NCI-H69 (cell line): ENCODE data around the gene ENTPD2.

Experiments used
- DNase-seq: peaks from one replicate; lab custom pipeline; 2025; lab: John Stamatoyannopoulos, UW

Gene ENTPD2

DNA sequence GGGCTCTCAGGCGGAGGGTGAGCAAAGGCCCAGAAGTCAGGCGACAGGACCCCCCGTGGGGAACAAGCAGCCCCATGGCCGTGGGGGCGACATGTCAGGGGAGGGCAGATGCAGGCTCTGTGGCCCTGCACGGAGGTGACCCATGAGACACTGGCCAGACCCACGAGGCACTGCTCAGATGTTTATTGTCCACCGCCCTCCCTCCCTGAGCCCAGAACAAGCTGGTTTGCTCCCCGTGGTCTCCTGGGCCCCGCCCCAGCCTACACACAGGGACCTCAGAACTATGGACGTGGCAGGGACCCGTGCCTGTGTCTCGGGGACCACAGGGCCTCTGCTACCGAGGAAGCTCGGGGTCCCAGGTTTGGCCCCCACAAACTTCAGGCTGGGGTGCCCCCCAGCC lies 23.9 kb downstream of the ENTPD2 start:
- DNase-seq, result no peak

DNA sequence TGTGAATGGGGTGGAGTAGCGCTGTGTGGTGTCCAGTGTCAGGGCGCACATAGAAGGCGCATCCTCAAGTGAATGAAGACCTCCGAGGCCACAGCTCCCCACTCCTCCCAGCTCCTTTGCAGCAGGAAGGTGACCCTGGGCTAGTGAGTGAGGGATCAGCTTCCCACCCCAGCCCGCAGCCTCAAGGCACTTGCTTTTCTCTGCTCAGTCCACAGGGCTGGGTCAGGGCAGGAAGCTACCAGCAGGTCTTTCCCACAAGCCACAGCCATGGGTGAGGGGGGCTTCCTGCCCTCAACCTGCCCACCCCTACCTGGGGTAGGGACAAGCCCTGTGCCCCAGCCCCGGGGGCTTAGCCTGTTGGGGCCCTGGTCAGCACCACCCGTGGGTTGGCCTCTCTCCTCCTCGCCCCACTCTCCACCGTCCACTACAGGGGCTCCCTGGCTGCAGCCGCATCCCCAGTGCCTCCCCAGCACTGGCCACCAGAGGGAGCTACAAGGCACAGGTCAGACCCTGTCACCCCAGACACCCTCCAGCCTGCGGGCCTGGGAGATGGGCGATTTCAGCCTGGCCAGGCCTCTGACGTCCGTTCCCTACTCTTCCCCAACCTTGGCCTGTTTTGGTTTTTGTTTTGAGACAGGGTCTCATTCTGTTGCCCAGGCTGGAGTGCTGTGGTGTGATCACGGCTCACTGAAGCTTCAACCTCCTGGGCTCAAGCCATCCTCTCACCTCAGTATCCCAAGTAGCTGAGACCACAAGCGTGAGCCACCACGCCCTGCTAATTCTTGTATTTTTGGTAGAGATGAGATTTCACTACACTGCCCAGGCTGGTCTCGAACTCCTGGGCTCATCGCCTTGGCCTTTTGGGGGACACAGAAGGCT lies 24.6 kb downstream of the ENTPD2 start:
- DNase-seq, result peak; percentile 75

DNA sequence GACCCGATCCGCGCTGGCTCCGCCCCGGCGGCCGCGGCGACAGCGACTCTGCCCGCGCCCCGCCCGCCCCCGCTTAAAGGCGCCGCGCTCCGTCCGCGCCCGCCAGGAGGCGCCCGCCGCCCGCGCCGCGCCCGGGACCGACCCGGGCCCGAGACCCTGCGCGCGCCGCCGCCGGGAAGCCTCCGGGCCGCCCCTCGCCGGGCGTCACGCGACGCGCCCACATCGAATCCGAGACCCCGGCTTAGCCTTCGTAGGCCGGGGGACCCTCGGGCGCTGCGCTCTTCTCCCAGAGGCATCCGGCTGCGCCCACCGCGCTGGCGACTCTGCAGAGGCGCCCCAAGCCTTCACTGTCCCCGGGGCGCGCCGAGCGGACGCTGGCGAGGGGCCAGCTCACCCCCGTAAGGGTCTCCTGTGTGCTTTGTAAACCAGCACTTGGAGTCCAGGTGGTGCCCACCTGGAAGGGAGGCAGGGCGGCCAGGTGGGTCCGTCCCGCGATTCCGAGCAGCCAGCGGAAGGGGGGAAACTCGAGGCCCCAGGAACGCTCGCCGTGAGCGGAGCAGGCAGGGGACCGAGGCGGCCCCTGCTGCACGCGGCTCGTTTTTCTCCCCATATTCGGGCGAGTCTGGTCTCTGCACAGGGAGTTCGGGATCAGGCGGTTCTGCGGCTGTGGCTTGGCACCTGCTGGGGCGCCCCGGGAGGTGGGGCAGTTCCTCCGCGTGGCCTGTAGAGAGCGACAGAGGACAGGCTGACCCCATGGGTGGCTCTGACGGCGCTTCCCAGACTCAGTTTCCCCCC lies 25.4 kb downstream of the ENTPD2 start:
- peak; percentile 88 for DNase-seq

DNA sequence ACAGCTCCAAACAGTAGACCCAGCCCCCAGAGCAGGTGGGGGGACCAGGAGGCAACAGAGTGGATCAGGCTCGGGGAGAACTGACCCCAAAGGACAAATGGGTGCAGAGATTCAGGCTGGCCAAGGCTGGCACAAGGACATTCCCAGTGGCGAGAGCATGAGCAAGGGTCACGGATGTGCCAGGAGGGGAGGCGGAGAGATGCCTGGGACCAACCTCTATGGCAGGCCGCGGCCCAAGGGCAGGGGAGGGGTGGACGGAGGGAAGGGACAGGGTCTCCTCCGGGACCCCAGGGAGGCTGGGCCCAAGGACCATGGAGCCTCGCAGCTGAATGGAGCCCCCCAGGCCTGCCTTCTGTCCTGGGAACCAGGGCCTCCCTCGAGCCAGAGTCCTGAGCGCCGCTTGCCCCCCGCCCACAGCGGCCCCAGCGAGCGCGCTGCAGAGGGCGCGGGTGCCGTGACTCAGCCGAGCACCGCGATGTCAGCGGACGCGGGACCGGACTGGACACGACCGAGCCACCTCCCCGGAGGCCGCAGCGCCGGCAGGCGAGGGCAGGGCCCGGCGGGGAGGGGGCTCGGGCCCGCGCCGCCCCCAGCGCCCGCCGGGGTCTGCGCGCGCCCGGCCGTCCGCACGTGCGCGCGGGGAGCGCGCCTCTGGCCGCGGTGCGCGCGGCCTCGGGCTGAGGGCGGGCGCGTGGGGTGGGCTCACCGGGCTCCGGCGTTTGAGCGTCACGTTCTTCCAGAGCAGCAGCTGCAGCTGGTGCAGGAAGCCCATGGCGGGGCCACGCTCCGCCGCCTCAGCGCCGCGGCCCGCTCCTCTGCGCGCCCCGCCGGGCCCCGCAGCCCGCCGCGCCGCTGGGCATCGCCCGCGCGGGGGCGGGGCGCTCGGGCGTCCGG lies 26.2 kb downstream of the ENTPD2 start, which contains the start of gene ABCA2:
TSS of gene ABCA2 (minus strand) at position 869 of the 894 bp plus-strand sequence. CDS start at position 772, 97 bp downstream.
- peak; percentile 81 for DNase-seq

DNA sequence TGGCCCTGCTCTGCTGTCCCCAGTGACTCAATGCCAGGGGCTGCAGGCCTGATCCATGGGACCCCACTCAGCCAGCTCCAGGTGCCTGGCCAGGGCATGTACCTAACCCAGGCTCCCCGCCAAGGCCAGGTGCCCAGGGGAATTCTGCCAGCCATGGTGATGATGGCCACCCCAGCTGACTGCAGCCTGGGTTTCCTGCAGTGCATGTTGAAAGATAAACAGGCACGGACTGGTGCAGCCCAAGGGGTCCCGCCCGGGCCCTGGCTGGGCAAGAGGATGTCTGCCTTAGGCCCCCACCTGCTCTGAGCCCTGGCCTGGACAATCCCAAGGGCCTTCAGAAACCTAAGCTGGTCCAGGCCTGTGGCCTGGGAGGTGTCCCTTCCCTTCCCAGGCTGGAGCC lies 27.0 kb downstream of the ENTPD2 start:
- DNase-seq, result peak; percentile 64

DNA sequence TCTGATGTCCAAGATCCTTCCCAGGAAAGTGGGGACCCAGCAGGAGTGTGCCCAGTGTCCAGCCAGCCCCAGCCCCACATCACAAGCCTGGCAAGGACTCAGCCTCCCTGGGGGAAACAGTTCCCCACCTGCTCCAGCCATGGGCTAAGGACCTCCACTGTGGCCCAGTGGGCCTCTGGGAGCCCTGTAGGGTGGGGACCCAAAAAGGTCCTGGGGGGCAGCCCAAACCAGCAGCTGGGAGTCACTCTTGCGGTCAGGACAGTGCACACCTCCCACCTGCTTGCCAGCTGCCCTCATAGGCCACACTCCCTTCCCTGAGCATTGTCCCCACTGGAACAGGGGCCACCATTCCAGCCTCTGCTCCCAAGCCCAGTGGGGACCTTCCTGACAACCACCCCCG lies 27.5 kb downstream of the ENTPD2 start:
- no peak for DNase-seq

DNA sequence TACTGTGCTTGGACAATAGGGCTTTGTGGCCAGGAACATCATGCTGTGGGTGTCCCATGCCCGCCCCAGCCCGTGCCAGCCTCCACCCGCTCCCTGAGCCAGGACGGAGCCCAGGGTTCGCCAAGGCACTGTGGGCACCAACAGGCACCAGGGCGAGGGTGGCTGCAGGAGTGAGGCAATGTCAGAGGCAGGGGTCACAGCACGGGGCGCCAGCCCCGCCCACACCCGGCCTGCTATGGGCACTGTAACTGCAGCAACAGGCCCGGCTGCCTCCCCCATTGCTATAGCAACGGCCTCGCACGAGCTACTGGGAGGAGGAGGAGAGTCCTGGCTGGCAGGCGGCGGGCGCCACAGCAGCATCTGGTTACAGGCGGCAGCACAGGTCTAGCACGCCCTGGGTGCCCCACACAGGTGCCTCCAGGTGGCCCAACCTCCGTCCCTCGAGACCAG lies 28.3 kb downstream of the ENTPD2 start:
- DNase-seq, result peak; percentile 97

DNA sequence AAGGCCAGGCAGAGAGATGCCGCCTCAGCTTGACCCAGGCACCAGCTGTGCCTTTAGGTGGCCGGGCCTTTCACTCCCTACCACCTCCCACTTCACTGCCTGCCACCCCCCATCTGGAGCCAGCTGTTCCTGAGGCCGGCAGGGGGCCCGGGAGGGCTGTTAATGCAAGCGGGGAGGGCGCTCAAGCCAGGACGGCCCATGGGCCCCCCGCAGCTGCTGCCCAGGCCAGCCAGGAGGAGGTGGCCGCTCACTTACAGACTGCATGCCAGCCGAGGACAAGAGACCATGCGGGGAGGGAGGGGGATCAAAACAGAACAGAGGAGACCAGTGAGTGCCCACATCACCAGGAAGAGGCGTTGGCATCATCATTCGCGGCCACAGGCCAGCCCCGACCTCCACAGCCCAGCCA lies 30.3 kb downstream of the ENTPD2 start:
- DNase-seq, result no peak

DNA sequence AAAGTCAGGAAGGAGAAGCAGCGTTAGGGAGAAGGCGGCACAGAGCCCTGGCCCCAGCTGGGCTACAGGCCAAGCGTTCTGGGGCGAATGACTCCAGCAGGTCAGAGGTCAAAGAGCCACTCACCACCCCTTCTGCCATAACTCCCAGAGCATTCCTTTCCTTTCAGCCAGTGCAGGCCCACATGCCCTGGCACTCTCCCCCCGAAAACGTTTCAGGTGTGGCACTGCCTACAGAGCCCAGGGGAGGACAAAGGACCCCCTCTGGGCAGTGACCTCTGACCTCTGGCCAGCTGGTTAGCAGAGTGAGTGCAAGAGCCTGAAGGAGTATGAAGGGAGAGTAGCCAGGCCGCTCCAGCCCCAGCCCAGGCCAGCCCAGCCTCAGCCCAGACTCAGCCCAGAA lies 30.7 kb downstream of the ENTPD2 start:
- DNase-seq, result no peak

DNA sequence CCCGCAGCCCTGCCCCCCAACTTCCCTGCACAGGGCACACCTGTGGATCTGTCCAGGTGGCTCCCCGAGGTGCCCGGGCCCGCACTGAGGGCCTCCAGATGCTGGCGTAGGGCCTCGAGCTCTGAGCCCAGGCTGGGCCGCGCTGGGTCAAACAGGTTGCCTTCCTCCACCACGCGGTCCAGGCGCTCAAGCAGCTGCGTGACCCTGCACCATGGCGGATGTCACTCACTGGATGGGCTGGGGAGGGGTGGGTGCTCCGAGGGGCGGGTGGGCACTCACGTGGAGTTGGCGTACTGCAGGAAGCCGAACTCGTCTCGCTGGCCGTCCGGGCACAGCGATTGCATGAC lies 31.2 kb downstream of the ENTPD2 start:
- no peak for DNase-seq

DNA sequence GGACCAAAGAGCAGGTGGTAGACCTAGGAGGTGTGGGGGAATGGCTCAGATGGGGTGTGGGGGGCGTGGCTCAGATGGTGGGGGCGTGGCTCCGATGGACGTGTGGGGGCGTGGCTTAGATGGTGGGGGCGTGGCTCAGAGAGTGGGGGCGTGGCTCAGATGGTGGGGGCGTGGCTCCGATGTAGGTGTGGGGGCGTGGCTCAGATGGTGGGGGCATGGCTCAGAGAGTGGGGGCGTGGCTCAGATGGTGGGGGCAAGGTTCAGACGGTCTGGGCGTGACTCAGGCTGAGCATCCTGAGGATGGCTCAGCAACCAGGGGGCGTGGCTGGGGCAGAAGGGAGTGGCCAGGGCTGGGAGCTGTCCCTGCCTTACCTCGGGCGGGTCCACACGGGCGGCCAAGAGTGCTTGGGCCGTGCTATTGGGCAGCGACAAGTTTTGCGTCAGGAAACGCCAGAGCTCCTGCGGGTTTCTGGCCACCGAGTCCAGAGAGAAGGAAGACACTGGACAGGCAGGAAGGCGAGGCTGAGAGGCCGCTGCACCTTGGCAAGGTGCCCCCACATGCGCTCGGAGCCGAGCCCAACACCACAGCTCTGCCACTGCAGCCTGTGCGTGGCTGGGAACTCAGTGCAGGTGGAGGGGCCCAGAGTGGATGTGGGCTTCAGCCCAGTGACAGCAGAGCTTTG lies 31.7 kb downstream of the ENTPD2 start:
- peak; percentile 74 for DNase-seq

DNA sequence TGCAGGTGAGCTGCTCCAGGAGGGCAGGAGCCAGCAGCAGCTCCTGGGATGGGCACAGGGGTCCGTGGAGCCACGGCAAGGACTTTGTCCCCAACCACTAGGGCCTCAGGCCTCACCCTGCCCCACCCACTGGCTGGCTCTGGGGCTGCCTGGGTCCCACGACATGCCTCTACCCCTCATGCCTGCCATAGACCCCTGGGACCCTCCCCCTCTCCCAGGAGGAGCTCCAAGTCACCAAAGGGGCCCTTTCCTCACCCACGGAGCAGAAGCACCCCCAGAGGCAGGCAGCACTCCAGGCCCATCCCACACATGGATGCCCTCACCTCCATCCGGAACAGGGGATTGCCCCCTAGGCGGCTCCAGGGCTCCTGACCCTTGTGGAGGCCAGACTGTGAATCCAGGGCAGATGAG lies 32.3 kb downstream of the ENTPD2 start:
- no peak for DNase-seq

DNA sequence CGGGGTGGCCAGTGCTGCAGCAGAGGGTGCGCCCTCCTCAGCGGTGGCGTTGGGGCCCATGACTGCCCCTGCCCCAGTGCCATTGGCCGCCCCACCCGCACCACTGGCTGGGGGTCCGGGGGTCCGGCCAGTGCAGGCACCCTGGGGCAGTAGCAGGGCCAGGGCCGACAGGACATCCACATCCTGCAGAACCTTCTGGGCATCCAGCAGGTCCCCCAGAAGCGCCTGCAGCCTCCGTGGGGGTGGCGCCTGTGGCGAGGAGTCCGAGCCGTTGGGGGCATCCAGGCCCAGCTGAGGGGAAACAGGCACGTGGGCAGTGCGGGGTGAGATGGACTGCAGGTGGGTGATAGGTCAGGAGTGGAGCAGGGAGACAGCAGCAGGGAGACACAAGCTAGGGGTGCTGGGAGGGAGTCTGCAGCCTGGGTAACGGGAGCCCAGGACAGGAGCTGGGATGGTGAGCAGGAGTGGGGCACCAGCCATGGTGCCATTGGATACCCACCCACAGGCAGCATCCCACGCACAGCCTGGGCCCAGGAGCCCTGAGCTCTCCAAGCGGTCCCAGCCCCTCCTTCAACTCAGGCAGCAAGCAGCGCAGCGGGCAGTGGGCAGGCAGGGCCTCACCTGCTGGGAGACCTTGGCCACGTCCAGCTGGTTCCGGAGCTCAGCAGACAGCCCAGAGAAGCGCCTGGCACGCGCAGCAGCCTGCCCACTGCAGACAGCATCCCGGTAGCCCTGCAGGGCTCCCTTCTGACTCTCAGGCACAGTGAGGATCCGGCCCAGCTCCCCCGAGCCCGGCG lies 32.9 kb downstream of the ENTPD2 start:
- DNase-seq, result no peak

DNA sequence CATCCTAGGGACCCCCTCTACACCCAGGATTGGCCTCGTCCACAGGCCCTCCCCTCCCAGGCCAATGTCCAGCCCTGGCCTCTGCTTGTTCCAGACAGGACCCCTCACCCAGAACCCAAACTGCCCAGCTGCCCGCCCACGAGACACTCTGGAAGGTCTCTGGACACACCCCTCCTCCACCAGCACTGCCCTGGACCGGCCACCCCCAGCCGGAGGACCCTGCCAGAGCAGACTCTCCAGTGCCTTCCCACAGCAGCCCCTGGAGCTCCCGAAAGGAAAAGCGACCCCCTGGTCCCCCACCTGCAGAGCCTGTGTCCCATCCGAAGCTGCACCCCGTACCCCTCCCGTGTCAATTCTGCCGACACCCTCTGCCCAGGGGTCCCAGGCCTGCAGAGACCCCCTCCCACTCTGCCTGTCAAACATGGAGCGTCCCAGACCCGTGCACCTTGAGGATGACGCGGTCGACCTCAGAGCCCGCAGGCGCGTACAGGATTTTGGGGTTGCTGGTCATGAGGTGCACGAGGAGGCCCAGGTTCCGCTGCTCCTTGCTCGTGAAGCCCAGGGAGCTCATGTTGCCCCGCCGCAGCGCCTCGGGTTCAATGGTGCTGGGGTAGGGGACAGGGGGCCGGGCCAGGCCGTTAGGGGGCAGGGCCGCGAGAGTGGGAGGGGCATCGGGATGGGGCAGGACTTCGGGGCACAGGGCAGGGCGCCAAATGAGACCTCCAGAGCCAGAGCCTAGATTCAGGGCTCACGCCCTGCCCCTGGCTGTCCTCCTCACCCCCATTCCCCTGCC lies 33.8 kb downstream of the ENTPD2 start:
- DNase-seq, result no peak

DNA sequence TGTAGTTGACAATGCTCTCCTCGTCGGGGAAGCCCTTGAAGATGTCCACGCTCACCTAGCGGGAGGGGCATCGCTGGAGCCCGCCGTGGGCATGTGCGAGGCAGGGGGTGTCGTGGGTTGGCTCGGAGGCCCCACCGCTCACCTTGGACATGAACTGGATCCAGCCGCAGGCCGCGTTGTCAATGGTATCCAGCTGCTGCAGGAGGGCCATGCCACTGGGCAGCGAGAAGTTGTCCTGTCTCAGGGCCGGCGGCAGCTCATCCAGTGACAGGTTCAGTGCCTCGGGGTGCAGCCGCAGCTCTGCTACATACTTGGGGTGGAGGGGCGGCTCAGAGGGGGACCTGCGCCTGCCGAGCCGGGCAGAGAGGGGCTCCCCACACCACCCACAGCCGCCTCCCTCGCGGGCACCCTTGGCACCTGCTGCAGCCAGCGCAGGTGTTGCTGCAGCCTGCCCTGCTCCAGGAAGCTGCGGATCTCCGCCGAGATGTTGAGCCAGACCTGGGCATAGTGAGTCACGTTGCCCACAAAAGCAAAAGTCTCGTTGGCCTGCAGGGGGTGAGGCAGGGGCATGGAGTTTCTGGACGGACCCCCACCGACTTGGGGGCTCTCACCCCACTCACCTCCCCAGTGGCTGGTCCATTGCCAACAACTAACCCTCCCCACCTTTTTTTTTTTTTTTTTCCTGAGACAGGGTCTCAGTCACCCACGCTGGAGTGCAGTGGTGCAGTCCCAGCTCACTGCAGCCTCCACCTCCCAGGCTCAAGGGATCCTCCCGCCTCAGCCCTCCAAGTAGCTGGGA lies 34.9 kb downstream of the ENTPD2 start:
- DNase-seq, result no peak

DNA sequence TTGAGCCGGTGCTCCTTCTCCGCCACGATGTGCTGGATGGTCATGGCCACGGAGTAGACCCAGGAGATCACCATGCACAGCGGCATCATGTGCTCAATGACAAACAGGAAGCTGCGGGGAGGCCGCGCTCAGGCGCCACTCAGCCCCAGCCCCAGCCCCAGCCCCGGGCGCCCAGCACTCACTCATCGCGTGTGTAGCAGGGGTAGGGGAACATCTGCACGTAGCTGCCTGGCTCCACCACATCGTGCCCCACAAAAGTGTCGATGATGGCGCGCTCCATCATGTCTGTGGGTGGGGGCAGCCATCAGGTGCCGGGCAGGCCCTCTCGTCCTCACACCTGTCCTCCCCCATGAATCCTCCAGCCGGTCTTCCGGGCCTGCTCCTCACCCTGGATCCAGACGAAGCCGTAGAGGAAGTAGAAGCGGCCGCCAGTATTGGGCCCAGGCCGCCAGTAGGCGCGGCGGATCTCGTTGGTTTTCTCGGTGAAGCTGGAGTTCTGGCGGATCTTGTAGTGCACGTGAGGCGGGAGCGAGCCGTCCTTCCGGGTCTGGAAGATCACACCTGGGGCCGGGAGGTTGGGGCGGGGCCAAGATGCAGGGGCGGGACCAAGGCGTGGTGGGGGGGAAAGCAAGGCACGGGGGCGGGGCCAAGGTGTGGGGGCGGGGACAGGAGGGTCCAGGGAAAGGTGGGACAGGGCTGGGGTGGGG lies 35.9 kb downstream of the ENTPD2 start:
- DNase-seq, result no peak

DNA sequence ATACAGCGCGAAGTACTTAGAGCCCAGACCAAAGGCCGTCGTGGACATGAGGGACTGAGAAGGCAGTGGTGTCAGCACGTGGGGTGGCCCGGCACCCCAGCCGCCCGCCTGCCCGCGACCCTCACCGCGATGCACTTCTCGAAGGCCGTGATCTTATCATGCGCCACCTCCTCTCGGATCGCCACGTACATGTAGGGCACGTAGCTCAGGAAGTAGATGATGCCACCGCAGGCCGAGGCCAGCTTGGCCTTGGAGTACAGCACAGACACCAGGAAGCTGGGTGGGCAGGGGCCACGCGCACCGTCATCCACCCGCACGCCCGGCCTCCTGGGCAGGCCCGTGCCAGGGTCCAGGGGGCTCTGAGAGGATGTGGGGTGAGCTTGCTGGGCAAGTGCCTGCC lies 36.8 kb downstream of the ENTPD2 start:
- DNase-seq, result no peak

DNA sequence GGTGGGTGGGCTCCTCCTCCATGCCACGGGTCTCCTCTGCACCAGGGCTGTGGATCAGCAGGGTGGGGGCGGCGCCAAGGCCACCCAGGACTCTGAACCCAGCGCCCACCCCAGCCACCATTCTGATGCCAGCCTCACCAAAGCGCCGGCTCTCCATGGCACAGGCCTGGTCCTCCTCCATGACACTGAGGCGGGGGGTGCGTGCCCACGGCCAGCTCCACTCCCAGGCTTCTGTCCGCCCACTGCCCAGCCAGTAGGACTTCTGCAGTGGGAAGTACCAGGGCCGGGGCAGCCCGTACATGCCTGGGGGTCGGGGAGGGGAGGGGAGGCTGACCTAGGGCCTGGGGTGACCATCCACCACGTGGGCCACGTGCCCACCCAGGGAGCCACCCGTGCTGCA lies 37.4 kb downstream of the ENTPD2 start:
- no peak for DNase-seq
